PFSK-1 (cell line): ENCODE results near the gene ELANE.

Experiments
- FOXP2 ChIP-seq: optimal IDR thresholded peaks from 2 replicates; pipeline ENCODE3; 2011; ENCODE audit warnings: borderline replicate concordance, control low read depth, inconsistent platforms; ENCODE audit not compliant: insufficient read depth; ENCODE audit errors: extremely low read length, extremely low read depth
- POLR2AphosphoS5 ChIP-seq: IDR thresholded peaks from 2 replicates; pipeline ENCODE4 v1.6.1; 2012; ENCODE audit warnings: low read depth, mild to moderate bottlenecking, control low read depth, low read length, moderate library complexity
- REST ChIP-seq, 2 experiments: IDR thresholded peaks; 2 replicates each; pipeline versions ENCODE4 v1.6.1 to v1.8.0; 2011 to 2012; ENCODE audit warnings: low read depth in 2 of 2, low read length in 2 of 2, control low read depth in 1 of 2, inconsistent platforms in 1 of 2, mild to moderate bottlenecking in 1 of 2, moderate library complexity in 1 of 2; ENCODE audit not compliant: insufficient read depth in 1 of 2
- SIN3A ChIP-seq: IDR thresholded peaks from 2 replicates; pipeline ENCODE4 v1.6.1; 2012; ENCODE audit warnings: mild to moderate bottlenecking, low read length, moderate library complexity, borderline replicate concordance; ENCODE audit not compliant: insufficient read depth
- TAF1 ChIP-seq: IDR thresholded peaks from 2 replicates; pipeline ENCODE4 v1.6.1; 2012; ENCODE audit warnings: low read length, control low read depth, borderline replicate concordance; ENCODE audit not compliant: insufficient read depth

ELANE gene

GRCh38 chr19:813219-814151 lies 38.6 kb upstream of the ELANE start:
- TF ChIP-seq SIN3A (no peak; the same call in 1 of the 2 replicates), REST (IDR thresholded peaks at IDR 0.05; ENCODE audit: insufficient read depth in 1 of 2, low read depth in 2 of 2, low read length in 2 of 2) (no peak), TAF1 (no peak), FOXP2 (no peak), POLR2AphosphoS5 (no peak; the same call in none of the 2 replicates)

- no peak for TF ChIP-seq SIN3A
- TF ChIP-seq TAF1: no peak
- TF ChIP-seq FOXP2: no peak
- no peak; the same call in none of the 2 replicates for TF ChIP-seq POLR2AphosphoS5
- TF ChIP-seq REST (IDR thresholded peaks at IDR 0.05; ENCODE audit: insufficient read depth in 1 of 2, low read depth in 2 of 2, low read length in 2 of 2): no peak
Observed at GRCh38 chr19:814152-815078, 37.7 kb upstream of the ELANE start.

- TF ChIP-seq SIN3A: no peak
- no peak for TF ChIP-seq REST (IDR thresholded peaks at IDR 0.05; ENCODE audit: insufficient read depth in 1 of 2, low read depth in 2 of 2, low read length in 2 of 2)
- no peak for TF ChIP-seq TAF1
- no peak for TF ChIP-seq FOXP2
- TF ChIP-seq POLR2AphosphoS5: no peak
Observed at GRCh38 chr19:815079-815774, 36.9 kb upstream of the ELANE start.

- TF ChIP-seq REST (IDR thresholded peaks at IDR 0.05; ENCODE audit: insufficient read depth in 1 of 2, low read depth in 2 of 2, low read length in 2 of 2): no peak
- no peak for TF ChIP-seq FOXP2
- TF ChIP-seq TAF1: no peak
Observed at GRCh38 chr19:815775-816499, 36.2 kb upstream of the ELANE start.
